ENCODE data around the gene WDR18.

Gene WDR18

DNA sequence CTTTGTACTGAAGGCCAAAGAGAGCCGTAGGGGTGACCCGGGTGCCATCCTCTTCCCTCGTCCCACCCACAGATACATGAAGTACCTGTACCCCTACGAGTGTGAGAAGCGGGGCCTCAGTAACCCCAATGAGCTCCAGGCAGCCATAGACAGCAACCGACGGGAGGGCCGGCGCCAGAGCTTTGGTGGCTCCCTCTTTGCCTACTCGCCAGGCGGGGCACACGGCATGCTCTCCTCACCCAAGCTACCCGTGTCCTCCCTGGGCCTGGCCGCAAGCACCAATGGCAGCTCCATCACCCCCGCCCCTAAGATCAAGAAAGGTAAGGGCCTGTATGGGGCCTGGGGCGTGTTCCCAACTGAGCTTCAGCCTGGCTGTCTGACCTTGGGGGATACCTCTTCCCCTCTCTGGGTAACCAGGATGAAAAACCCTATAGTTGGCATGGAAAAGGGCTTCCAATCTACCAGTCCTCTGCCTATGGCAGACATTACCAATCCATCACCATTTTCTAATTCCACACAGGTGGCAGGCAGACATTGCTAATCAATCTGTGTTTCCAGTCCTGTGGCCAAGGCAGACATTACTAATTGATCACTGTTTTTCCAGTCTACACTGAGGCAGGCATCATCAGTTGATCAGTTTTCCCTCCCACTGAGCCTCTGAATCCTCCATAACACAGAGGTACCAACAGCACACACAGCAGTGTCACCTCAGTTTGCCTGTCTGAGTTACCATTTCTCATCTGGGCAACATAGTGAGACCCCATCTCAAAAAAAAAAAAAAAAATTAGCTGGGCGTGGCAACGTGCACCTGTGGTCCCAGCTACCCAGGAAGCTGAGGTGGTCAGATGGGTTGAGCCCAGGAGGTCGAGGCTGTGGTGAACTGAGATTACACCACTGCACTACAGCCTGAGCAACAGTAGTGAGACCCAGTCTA lies 19.1 kb upstream of the WDR18 start:
- FAIRE-seq, result no peak

DNA sequence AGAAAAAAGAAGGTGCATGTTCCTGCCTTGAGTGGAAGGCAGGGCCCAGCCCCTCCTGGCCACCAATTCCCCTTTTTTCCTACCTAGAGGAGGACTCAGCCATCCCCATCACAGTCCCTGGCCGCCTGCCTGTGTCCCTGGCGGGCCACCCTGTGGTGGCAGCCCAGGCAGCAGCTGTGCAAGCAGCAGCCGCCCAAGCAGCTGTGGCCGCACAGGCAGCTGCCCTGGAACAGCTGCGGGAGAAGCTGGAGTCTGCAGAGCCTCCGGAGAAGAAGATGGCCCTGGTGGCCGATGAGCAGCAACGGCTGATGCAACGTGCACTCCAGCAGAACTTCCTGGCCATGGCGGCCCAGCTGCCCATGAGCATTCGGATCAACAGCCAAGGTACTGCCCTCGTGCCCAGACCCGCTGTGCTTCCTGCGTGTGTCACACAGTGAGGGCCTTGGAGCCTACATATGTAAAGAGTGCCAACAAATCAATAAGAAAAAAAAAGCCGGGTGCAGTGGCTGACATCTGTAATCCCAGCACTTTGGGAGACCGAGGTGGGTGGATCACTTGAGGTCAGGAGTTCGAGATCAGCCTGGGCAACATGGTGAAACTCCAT lies 17.6 kb upstream of the WDR18 start:
- FAIRE-seq, result no peak

DNA sequence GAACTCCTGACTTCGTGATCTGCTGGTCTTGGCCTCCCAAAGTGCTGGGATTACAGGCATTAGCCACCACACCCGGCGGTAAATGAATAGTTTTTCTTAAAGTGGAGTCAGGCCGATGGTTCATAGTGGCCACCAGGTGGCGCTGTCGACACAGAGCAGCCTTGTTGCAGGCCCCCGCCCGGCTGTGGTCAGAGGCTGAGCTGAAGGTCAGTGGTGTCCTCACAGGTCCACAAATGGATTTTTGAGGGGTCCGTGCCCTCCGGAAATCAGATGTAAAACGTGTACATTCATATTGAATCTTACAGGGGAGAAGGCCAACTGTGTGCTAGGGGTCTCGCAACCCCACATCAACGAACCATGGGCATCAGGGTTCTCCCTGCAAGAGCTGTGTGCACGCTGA lies 13.4 kb upstream of the WDR18 start:
- FAIRE-seq, result no peak

GRCh38 chr19:971795-972194 lies 12.3 kb upstream of the WDR18 start:
- no peak for FAIRE-seq

DNA sequence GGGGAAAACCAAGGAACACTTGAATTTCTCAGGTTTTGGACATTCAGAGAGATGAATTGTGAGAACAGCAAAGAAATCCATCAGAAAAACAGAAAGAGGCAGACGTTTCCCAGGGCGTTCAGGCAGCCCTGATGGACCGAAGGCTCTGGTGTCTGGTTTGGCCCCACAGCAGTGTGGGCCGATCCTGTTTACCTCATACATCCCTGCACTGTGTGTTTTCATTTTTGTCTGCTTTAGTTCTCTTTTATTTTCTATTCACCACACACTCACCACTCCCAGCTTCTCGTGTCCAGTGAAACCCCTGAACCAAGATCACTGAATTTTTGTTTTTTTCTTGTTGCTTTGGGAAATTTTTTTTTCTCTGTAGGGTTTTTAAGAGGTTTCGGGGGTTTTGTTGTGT lies 11.9 kb upstream of the WDR18 start:
- FAIRE-seq, result no peak

DNA sequence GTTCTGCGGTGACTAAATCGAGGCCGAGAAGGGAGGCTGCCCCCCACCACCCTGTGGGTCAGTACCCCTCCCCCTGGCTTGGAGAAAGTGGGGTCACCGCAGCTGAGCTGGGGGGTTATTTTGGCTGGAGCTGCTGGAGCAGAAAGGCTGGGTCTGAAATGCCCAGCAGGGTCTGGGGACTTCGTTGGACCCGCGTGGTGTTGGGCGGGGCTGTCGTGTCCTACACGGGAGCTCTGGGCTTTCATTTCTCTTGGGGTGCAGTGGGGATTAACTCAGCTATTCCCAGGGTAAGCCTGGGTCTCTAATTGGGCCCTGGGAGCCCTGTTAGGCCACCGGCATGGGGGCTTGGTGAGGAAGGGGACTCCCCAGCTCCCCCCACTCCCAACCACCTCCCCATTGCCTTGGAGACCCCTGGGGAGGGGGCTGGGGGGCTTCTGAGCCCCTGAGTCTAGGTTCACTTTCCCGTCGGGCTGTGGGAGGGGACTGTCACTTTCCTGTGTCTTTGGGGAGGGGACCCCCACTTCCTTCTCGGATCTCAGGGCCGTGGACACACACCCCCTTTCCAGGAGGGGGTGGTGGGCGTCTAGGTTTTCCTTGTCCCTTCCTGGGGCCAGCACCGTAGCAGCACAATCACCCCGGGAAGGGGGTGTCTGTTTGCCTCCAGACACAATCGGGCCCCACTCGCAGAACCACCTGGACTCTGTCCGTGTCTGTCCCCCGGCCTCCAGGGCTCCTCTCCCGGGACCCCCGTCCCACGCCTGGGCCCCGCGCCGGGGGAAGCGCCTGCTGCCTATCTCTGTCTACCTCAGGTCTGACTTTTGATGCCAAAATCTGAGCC lies 10.2 kb upstream of the WDR18 start:
- FAIRE-seq, result no peak

GRCh38 chr19:974564-975257 lies 9.4 kb upstream of the WDR18 start:
- no peak for FAIRE-seq

GRCh38 chr19:976476-976875 lies 7.7 kb upstream of the WDR18 start:
- no peak for FAIRE-seq

DNA sequence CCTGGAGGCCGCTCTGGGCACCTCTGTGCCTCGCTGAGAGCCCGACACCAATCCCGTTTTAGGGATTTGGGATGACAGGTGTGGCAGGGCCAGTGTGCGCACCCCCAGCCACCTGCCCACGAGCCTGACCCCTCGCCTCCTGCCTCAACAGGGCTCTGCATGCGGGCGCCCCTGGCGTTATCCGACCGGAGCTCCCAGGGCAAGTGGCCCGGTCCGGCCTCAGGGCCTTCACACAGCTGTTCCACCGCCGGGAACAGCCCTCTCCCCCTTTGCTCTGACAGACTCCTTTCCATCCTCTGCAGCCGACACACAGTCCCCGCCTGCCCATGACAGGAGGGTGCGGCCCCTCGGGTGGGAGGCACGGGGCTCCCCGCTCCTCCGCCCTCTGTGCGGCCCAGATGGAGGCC lies 7.1 kb upstream of the WDR18 start:
- no peak for FAIRE-seq

- no peak for FAIRE-seq
Measured at GRCh38 chr19:979318-979741, 4.8 kb upstream of the WDR18 start.

GRCh38 chr19:980133-980998 lies 3.8 kb upstream of the WDR18 start:
- no peak for FAIRE-seq

GRCh38 chr19:982567-983170 lies 1.5 kb upstream of the WDR18 start:
- no peak for FAIRE-seq

- FAIRE-seq, result no peak
Measured at GRCh38 chr19:986083-986482, 1.9 kb downstream of the WDR18 start.

DNA sequence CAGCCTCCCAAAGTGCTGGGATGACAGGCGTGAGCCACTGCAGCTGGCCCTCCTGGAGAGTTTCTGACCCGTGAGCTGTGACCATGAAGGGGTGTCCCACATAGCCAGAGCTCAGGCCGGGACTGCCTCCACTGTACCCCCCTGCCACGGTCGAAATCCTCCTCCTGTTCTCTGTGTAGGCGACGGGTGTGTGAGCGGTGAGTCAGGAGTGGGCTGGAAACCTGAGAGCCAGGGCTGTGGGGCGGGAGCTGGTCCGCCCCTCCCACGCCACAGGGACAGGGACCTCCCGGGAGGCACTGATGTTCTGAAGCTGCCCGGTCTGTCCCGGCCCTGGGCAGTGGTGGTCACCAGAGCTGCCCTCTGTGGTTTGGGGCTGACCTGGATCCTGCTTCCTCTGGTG lies 3.9 kb downstream of the WDR18 start:
- no peak for FAIRE-seq

- no peak for FAIRE-seq
Measured at GRCh38 chr19:988510-988909, 4.4 kb downstream of the WDR18 start.

GRCh38 chr19:989381-990081 lies 5.4 kb downstream of the WDR18 start:
- FAIRE-seq, result no peak

GRCh38 chr19:990119-990571 lies 6.0 kb downstream of the WDR18 start:
- no peak for FAIRE-seq

DNA sequence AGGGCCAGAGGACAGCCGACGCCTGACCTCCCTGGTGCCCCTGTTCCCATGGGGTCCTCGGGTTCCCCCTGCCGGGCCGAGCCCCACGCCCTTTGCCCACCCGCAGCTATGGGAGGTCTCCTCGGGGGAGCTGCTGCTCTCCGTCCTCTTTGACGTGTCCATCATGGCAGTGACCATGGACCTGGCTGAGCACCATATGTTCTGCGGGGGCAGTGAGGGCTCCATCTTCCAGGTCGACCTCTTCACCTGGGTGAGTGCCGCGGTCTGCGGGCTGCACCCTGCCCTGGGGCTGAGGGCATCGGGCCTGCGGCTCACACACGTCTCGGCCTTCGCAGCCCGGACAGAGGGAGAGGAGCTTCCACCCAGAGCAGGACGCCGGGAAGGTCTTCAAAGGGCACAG lies 6.6 kb downstream of the WDR18 start:
- FAIRE-seq, result no peak

DNA sequence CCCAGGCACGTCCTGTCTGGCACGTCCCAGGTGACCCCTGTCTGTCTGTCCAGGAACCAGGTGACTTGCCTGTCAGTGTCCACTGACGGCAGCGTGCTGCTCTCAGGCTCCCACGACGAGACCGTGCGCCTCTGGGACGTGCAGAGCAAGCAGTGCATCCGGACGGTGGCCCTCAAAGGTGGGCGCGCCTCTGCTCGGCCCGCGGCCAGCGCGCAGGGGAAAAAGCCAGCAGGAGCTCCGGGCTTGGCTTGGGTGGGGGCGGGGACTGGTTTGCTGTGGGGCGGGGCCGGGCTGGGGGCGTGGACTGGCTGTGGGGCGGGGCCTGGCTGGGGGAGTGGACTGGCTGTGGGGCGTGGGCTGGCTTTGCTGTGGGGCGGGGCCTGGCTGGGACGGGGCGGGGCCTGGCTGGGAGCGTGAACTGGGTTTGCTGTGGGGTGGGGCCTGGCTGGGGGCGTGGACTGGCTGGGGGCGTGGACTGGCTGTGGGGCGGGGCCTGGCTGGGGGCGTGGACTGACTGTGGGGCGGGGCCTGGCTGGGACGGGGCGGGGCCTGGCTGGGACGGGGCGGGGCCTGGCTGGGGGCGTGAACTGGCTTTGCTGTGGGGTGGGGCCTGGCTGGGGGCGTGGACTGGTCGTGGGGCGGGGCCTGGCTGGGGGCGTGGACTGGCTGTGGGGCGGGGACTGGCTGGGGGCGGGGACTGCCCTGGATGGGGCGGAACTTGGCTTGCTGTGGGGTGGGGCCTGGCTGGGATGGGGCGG lies 7.2 kb downstream of the WDR18 start:
- no peak for FAIRE-seq
